Measurements from ENCODE around the gene PAX3. TPM values are rescaled to one million over a fixed set of nuclear protein-coding genes. Genes with fewer than 3 reads are reported as not detected.

Gene PAX3
- total and polyA plus RNA-seq, 4 donors = not detected

DNA sequence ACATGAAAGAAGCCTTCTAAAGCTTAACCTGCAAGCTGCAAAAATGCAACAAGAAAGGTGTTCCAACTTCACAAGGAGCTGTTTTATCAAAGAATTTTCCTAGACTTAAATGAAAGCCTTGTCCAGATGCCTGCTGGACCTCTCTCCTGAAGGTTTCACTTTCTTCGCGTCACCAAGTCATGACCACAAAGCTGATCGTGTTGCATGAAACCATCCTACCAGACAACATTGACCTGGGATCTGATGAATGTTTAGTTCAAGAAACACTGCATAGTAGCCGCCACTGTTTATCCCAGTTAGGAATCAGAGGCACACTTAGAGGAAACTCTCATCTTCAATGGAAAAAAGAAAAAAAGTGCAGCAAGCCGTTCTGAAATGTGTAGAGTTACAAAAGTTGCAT, 26.9 kb downstream of the PAX3 start:
- Histone ChIP-seq H3K9me3 (ENCODE audit: control insufficient read depth in 4 of 4, low read length in 3 of 4) (peaks cover 0 to 3% (median 0%) of the 10 kb centered on the region in 4 donors), H3K27me3 (ENCODE audit: control insufficient read depth in 4 of 4, insufficient read depth in 4 of 4, low read length in 3 of 4) (peaks cover 0 to 12% (median under 1%) of the 10 kb centered on the region in 4 donors), H3K4me1 (ENCODE audit: control insufficient read depth in 4 of 4, insufficient read depth in 4 of 4, low read length in 3 of 4) (no peaks in the 10 kb centered on the region), H3K36me3 (ENCODE audit: control insufficient read depth in 4 of 4, insufficient read depth in 3 of 4, low read depth in 1 of 4, low read length in 3 of 4) (no peaks in the 10 kb centered on the region), H3K9ac (ENCODE audit: low read depth in 1 of 2, low read length in 2 of 2) (no peak overlapping the region), H3K27ac (ENCODE audit: low read depth in 1 of 2, low read length in 2 of 2) (no peak overlapping the region), H3K4me3 (ENCODE audit: low read depth in 1 of 3, low read length in 3 of 3) (no peak overlapping the region)
- no peak for TF ChIP-seq HNF4G (IDR thresholded peaks at IDR 0.05)
- no peak for TF ChIP-seq REST (IDR thresholded peaks at IDR 0.05)
- no peak for TF ChIP-seq GABPA (IDR thresholded peaks at IDR 0.05 in 1 of 2, conservative IDR thresholded peaks at IDR 0.05 in 1 of 2)
- TF ChIP-seq, protein P1, sequence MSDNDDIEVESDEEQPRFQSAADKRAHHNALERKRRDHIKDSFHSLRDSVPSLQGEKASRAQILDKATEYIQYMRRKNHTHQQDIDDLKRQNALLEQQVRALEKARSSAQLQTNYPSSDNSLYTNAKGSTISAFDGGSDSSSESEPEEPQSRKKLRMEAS (IDR thresholded peaks at IDR 0.05) = no peak
- no peak for TF ChIP-seq EGR1 (IDR thresholded peaks at IDR 0.05; ENCODE audit: low read depth in 2 of 2)
- TF ChIP-seq NR2F2 (IDR thresholded peaks at IDR 0.05) = no peak
- TF ChIP-seq, protein P2, sequence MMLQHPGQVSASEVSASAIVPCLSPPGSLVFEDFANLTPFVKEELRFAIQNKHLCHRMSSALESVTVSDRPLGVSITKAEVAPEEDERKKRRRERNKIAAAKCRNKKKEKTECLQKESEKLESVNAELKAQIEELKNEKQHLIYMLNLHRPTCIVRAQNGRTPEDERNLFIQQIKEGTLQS (IDR thresholded peaks at IDR 0.05) = no peak
- TF ChIP-seq YY1 (IDR thresholded peaks at IDR 0.05) = no peak
- TF ChIP-seq ZBTB33 (IDR thresholded peaks at IDR 0.05) = no peak
- no peak for TF ChIP-seq HNF4A (conservative IDR thresholded peaks at IDR 0.05)
- TF ChIP-seq, protein P3, sequence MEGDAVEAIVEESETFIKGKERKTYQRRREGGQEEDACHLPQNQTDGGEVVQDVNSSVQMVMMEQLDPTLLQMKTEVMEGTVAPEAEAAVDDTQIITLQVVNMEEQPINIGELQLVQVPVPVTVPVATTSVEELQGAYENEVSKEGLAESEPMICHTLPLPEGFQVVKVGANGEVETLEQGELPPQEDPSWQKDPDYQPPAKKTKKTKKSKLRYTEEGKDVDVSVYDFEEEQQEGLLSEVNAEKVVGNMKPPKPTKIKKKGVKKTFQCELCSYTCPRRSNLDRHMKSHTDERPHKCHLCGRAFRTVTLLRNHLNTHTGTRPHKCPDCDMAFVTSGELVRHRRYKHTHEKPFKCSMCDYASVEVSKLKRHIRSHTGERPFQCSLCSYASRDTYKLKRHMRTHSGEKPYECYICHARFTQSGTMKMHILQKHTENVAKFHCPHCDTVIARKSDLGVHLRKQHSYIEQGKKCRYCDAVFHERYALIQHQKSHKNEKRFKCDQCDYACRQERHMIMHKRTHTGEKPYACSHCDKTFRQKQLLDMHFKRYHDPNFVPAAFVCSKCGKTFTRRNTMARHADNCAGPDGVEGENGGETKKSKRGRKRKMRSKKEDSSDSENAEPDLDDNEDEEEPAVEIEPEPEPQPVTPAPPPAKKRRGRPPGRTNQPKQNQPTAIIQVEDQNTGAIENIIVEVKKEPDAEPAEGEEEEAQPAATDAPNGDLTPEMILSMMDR (IDR thresholded peaks at IDR 0.05; ENCODE audit: low read depth, low read length, missing input control) = no peak
- TF ChIP-seq TAF1 (conservative IDR thresholded peaks at IDR 0.05) = no peak
- no peak for TF ChIP-seq SP1 (IDR thresholded peaks at IDR 0.05)
- no peak for TF ChIP-seq JUND (IDR thresholded peaks at IDR 0.05)
- no peak for TF ChIP-seq FOXA1 (IDR thresholded peaks at IDR 0.05)
- no peak for TF ChIP-seq RAD21 (IDR thresholded peaks at IDR 0.05)
- no peak for TF ChIP-seq FOXA2 (IDR thresholded peaks at IDR 0.05)
- no peak for TF ChIP-seq RXRA (IDR thresholded peaks at IDR 0.05)
- DNase-seq (ENCODE audit: low spot score) = no peak
- WGBS = 71% methylated on average over 5 of the region's 5 CpGs
